Astrocyte of the cerebellum (primary cell): ENCODE results near the gene CRABP2.

Source experiments
- DNase-seq: peaks from one replicate; pipeline ENCODE4 v3.0.0-alpha.2; 2011; ENCODE audit warnings: low read depth
- H3K4me3 ChIP-seq: 2 replicates; pipeline ENCODE4 v1.5.1; 2011; ENCODE audit warnings: mild to moderate bottlenecking, low read depth, low read length, moderate library complexity
- CTCF ChIP-seq: IDR thresholded peaks from 2 replicates; pipeline ENCODE4 v1.5.1; 2012; ENCODE audit warnings: low read length, low read depth, moderate library complexity, mild to moderate bottlenecking; ENCODE audit errors: missing control alignments
- in situ Hi-C: cut with HindIII; loops from 2 replicates; pipeline ENCODE4 v1.10.0; 2017; ENCODE audit warnings: low sequenced_read_pairs

Gene CRABP2

DNA sequence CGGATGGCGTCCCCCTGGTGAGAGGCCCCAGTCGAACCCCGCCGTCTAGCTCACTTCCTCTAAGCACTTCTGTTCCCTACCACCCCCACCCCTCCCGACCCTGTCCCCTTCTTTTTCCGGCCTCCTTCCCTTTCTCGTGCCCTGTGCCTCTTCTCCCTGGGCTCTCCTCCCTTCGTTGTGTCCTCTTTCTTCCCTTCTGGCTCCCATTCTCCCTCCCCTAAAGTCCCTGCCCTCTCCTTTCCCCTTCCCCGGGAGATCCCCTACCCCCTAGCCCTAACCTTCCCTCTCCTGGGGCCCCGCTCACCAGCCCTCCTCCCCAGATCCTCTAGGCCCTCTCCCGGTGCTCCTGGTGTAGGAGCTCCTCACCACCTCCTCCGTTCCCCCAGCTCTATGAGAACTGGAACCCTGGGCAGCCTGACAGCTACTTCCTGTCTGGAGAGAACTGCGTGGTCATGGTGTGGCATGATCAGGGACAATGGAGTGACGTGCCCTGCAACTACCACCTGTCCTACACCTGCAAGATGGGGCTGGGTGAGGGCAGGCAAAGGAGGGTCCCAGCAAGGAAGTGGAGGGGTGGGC is 47.6 kb downstream of the CRABP2 start:
- H3K4me3 ChIP-seq: no peak overlapping the region

DNA sequence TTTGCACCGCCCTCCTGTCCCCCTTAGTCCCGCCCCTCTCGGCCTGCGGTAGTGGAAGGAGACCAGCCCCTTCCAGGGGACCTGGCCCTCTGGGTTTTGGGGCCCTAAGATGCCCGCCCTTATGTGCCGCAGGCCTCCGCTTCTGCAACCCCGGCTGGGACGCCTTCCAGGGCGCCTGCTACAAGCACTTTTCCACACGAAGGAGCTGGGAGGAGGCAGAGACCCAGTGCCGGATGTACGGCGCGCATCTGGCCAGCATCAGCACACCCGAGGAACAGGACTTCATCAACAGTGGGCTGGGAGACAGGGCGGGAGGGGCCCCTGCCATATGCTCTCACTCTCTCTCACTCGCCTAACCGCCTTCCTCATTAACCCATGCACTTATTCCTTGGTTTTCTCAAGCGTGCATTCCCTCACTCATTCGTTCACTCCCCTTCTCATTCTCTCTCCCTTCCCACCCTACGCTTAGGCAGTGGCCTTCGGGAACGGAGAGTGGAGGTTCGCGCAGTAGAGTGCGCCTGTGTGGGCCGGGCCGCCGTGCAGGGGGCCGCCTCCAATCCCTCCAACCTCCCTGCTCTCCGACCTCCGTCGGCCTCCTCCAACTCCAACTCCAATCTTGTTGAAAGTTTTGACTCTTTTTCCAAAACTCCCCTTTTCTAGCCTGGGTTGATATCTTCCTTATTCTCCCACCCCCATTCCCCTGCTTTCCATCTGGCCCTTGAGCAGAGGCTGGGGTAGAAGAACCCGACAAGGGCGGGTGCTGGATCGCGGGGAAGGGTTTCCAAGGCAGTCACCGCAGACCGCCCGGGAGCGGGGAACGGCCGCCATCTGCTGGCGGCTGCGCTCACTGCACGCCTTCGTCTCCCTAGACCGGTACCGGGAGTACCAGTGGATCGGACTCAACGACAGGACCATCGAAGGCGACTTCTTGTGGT is 48.3 kb downstream of the CRABP2 start:
- DNase-seq: no peak
- peak; percentile 94 for TF ChIP-seq CTCF
- in situ Hi-C loops: no loop called here
- no peak overlapping the region for H3K4me3 ChIP-seq

More for the DNA sequence above, 47.6 kb downstream of the CRABP2 start:
- no peak for TF ChIP-seq CTCF
- DNase-seq: no peak
- in situ Hi-C loops: no loop called here

GRCh38 chr1:156655904-156656516 is 49.4 kb downstream of the CRABP2 start:
- H3K4me3 ChIP-seq: no peak overlapping the region
- no peak for DNase-seq
- in situ Hi-C loops: no loop called here
- TF ChIP-seq CTCF: no peak

- no peak for TF ChIP-seq CTCF
- H3K4me3 ChIP-seq: no peak overlapping the region
- no peak for DNase-seq
- in situ Hi-C loops: no loop called here
These were observed 50.1 kb downstream of the CRABP2 start for GRCh38 chr1:156655151-156655903.

DNA sequence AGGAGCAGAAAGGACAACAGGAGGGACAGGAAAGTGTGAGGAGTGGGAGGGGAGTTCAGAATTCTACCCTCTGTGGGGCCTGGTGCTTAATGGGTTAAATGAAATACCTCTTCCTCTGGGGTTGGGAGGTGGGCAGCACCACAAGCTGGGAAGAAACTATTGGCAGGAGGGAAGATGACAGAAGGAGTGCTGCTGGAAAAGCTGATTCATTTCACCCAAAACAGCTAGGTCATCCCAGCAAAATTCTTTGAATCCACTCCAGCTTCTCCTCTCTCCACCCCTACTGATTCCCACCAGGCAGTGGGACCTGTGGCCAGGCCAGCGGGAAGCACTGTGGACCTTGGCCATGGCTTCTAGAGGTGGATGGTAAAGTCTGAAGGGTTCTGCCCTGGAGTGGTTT is 50.7 kb downstream of the CRABP2 start:
- H3K4me3 ChIP-seq: no peak overlapping the region
- no peak for TF ChIP-seq CTCF
- in situ Hi-C loops: no loop called here
- DNase-seq: no peak

DNA sequence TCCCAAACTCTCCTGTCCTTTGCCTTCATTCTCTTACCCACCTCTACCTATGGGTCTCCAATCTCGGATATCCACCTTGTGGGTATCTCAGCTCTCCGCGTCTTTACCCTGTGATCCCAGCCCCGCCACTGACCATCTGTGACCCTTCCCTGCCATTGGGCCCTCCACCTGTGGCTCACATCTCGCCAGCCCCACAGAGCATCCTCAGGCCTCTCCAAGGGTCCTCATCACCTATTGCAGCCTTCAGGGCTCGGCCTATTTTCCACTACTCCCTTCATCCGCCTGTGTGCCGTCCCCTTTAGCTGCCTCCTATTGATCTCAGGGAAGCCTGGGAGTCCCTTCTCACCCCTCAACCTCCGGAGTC is 52.4 kb downstream of the CRABP2 start:
- no peak overlapping the region for H3K4me3 ChIP-seq
- in situ Hi-C loops: no loop called here
- DNase-seq: no peak
- no peak for TF ChIP-seq CTCF
